WI38 (cell line): ENCODE results near the gene MCM3.

Source experiments
- H3K4me3 ChIP-seq: 2 replicates; pipeline ENCODE4 v1.5.1; 2011; ENCODE audit warnings: low read depth, mild to moderate bottlenecking, control low read depth, low read length
- TF ChIP-seq, protein P1 (sequence below): IDR thresholded peaks from 2 replicates; pipeline ENCODE4 v1.5.1; 2012; ENCODE audit warnings: low read depth, mild to moderate bottlenecking, control low read depth, low read length

MCM3 gene

DNA sequence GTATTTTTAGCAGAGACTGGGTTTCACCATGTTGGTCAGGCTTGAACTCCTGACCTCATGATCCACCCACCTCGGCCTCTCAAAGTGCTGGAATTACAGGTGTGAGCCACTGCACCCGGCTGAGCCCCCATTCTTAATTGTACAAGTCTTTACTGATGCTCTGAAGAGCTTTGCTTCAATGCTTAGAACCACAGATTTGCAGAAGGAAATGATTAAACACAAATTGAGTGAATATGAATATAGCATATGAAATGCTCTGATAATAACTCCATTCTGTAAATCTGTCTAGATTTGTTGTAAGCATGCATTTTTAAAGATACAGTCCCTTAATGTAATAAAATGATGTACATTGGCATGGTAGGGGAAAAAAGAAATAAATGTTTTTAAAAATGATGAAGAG, 4.3 kb upstream of the MCM3 start:
- TF ChIP-seq, protein P1, sequence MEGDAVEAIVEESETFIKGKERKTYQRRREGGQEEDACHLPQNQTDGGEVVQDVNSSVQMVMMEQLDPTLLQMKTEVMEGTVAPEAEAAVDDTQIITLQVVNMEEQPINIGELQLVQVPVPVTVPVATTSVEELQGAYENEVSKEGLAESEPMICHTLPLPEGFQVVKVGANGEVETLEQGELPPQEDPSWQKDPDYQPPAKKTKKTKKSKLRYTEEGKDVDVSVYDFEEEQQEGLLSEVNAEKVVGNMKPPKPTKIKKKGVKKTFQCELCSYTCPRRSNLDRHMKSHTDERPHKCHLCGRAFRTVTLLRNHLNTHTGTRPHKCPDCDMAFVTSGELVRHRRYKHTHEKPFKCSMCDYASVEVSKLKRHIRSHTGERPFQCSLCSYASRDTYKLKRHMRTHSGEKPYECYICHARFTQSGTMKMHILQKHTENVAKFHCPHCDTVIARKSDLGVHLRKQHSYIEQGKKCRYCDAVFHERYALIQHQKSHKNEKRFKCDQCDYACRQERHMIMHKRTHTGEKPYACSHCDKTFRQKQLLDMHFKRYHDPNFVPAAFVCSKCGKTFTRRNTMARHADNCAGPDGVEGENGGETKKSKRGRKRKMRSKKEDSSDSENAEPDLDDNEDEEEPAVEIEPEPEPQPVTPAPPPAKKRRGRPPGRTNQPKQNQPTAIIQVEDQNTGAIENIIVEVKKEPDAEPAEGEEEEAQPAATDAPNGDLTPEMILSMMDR, result no peak
- no peak overlapping the region for H3K4me3 ChIP-seq

DNA sequence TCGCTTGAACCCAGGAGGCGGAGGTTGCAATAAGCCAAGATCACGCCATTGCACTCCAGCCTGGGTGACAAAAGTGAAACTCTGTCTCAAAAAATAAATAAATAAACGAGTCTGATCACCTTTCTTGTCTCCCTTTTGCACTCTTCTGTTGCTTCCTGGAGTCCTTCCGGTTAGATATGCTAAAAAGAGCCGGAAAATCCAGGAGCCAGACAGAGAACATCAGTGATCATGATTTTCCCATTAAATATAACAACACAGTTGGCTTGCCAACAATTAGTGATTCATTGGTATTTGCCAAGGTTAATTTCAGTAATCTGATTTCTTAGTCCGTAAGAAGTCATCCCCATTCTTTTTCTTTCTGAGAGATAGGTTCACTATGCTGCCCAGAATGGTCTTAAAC, 3.7 kb upstream of the MCM3 start:
- H3K4me3 ChIP-seq, result no peak overlapping the region
- TF ChIP-seq, protein P1, result no peak

DNA sequence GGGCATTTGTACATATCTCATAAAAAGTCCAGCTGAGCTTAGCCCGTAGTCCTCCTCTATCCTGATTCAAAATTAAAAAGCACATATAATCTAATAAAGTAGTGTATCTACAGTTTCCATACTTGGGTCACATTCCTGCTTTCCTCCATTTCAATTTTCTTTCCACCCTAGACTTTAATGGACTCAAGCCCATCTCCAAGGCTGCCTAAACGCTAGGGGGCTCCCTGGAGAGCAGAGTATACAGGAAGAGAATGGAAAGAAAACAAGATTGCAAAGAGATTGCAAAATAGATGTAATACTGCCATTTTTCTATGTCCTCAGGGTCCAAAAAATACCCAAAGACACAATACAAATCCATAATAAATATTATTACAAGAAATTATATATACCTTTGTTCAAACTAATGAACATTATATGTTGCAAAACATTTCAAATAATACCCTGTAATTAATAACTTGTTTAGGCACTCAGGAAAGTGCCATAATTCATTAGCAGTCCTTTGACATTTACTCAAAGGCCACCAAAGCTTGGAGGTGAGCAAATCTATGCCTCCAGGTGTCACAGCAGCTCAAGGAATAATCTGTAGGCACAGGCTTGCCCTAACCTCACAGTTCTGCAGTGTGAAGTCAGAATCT, 2.4 kb upstream of the MCM3 start:
- TF ChIP-seq, protein P1, result peak; percentile 86
- H3K4me3 ChIP-seq, result no peak overlapping the region

DNA sequence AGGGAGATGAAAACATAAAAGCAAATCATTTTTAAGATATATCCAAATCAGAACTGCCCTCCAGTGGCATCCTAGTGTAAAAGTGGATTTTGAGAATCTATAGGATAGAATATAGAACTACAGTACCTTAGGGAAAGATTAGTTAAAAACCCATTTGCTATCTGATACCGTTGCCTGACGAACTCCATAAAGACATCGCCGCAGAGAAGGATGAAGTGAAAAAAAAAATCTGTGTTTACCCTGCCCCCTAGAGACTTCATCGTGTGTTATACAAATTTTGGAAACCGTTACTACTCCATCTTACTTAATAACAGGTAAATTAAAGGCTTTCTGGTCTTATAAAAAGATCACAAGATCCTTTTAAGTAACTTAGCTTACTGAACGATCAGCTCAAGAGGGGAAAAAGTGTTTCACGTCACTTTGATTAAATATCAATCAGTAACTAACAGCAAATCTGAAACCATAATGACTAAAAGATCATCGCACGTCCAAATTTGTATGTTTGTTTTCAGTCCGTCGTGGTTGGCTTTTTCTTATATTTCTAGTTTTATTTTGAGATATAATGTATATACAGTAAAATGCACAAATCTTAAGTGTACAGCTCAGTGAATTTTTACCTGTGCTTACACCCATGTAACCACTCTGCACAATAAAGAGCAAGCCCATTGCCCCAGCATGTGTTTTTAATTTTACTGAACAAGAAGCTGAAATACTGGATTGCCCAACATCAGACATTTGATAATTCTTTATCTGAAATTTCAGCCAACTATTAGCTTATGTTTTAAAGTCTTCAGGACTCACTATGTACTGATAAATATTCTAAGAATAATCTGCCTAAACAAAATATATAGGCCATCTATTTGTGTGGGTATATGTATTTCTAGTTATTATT, 881 bp upstream of the MCM3 start:
- TF ChIP-seq, protein P1, result no peak
- H3K4me3 ChIP-seq, result peak overlapping the region; percentile 88

DNA sequence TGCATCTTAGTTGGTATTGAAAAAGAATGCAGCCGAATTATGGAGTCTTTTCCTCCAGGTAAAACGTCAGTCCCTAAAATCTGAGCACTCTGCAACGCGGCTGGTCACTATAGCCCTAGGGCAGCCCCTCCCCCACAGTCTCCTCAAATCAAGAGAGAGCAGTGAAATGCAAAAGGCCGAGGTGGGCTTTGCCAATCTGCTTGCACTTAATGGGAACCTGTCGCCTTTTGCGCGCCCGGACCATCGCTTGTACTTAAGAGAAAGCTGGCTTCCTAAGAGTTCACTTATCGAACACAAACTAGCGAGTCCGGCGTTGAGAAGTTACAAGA, 447 bp downstream of the MCM3 start:
- peak overlapping the region; percentile 88 for H3K4me3 ChIP-seq
- TF ChIP-seq, protein P1, result no peak

DNA sequence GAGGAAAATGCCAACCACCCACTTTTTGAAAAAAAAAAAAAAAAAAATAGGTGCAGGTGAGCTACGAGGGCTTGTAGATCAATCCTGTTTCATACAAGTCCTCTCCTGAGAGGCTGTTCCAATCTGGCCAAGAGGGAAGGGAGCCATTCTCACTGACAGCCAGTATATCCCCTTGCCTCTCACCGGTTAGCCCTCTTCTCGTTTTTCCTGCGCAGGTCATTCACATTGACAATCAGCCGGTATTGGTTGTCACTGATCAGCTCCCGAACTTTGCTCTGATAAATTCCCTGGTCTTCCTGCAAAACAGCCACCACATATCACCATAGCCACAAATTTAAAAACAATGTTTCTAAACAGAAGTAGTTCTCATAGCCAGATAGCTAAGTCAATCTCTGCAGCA, 1.4 kb downstream of the MCM3 start:
- TF ChIP-seq, protein P1, result no peak
- peak overlapping the region; percentile 88 for H3K4me3 ChIP-seq

DNA sequence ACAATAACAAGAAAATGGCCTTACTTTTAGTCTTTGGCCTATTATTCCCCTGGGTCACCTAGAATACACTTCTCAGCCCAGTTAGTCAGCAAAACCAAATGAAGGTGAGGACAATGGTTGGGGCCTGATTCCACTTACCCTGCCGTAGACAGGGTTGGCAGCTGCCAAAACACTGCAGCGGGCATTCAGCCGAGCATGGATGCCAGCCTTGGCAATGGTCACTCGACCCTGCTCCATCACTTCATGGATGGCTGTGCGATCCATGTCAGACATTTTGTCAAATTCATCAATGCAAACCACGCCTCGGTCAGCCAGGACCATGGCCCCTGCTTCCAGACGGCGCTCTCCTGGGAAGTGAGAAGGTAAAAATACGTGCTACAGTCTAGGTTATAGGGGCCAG, 8.4 kb downstream of the MCM3 start:
- TF ChIP-seq, protein P1, result no peak
- H3K4me3 ChIP-seq, result no peak overlapping the region
